ENCODE data around the gene MUC12.

The MUC12 gene

DNA sequence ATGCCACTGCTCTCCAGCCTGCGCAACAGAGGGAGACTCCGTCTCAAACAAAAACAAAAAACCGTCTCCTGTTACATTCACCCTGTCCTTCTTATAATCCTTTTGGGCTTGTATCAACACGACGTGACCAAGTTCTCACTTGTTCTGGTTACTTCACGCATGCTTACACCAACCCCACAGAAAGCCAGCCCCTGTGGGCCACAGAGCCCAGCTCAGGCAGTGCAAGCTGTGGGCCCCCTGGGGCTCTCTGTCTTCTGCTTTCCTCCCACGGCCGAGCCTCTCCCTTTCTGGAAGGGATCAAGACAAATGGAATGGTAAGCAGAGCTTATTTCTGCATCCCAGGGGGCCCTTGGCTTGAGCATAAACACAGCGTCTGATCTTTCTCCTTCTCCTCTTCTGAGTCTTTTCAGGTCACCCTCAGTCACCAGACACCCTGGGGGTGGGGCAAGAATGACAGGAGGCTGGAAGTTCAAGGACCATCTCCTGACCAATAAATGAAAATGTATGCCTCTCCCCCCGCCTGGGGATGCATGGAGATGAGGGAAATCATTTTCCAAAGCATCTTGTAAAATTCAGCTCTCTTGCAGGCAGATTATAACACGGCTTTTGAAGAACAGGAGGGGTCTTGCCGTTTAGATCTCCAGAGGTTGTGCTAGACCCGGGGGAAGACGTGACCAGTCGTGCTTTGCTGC is 96.9 kb downstream of the MUC12 start:
- no peak for DNase-seq

DNA sequence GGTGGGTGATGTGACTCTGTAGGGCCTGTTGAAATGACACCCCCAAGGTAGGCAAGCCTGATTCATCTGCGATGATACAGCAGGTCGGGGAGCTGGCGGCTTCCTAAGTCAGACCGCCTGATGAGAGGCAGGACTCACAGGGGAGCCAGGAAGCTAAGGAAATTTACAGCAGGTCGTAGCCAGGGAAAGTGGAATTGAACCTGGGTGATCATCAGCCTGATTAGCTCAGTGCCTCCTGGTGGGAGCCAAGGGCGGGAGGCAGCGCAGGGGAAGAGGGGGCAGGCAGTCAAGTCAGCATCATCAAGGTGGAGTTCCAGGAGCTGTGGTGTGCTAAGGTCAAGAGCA is 97.4 kb downstream of the MUC12 start:
- DNase-seq = no peak

DNA sequence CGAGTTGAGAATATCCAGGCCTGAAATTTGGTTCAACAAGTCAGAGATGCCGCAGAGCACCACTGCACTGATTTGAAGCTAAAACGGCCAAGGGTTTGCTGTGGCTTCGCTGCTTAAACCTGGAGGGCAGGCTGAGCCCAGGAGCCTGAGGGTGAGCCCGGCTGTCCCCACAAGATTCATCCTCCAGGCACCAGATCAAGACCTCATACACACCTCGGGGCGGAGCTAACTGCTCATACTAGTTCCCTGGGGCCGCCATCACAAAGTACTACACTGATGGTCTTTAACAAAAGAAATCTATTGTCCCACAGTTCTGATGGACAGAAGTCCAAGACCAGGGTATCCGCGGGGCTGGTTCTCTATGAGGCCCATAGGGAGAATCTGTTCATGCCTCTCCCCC is 99.0 kb downstream of the MUC12 start:
- DNase-seq = no peak

Data from midbrain (tissue), 1 donor.